Heart left ventricle (tissue), 16 donors: ENCODE results near the gene CCDC178. TPM values are rescaled to one million over a fixed set of nuclear protein-coding genes. Genes with fewer than 3 reads are reported as not detected.
A peak's percentile ranks its signal among the peaks of the same experiment; 100 is the strongest.

ENCODE experiments used
- ATAC-seq, 4 donors: fragments of 200-7000 bp; cut with Tn5 transposase; one replicate each; pipeline ENCODE4 v1.9.1; 2020 to 2022; ENCODE audit warnings: moderate library complexity in 4 of 4, mild to moderate bottlenecking in 3 of 4, moderate number of reproducible peaks in 1 of 4
- DNase-seq, 5 donors: peaks; one replicate each; pipeline ENCODE4 v3.0.0-alpha.2; 2020
- H3K27ac ChIP-seq, 12 donors: fragments of 200-600 bp; sonication (generic) in 4 of 12; one replicate each; pipeline versions ENCODE4 v1.5.0 to v1.8.0; 2016 to 2022; ENCODE audit warnings: mild to moderate bottlenecking in 2 of 12
- H3K27me3 ChIP-seq, 9 donors: fragments of 200-600 bp; sonication (generic) in 2 of 9; one replicate each; pipeline versions ENCODE4 v1.5.1 to v1.8.0; 2016 to 2022; ENCODE audit warnings: mild to moderate bottlenecking in 3 of 9
- H3K36me3 ChIP-seq, 9 donors: fragments of 200-600 bp; sonication (generic) in 2 of 9; one replicate each; pipeline versions ENCODE4 v1.5.0 to v1.8.0; 2018 to 2022; ENCODE audit warnings: mild to moderate bottlenecking in 2 of 9
- H3K4me1 ChIP-seq, 12 donors: fragments of 200-600 bp; sonication (generic) in 4 of 12; one replicate each; pipeline versions ENCODE4 v1.5.0 to v1.8.0; 2016 to 2022; ENCODE audit warnings: mild to moderate bottlenecking in 3 of 12
- H3K4me3 ChIP-seq, 12 donors: fragments of 200-600 bp; sonication (generic) in 4 of 12; one replicate each; pipeline versions ENCODE4 v1.5.0 to v1.8.0; 2017 to 2022; ENCODE audit warnings: mild to moderate bottlenecking in 9 of 12, moderate library complexity in 4 of 12
- H3K9me3 ChIP-seq, 12 donors: fragments of 200-600 bp; sonication (generic) in 4 of 12; one replicate each; pipeline versions ENCODE4 v1.5.0 to v1.8.0; 2016 to 2022; ENCODE audit warnings: mild to moderate bottlenecking in 1 of 12
- POLR2A ChIP-seq, 2 donors: fragments of 450-650 bp; IDR thresholded peaks; one replicate each; pipeline ENCODE4 v1.6.1; 2017; ENCODE audit warnings: antibody characterized with exemption in 2 of 2, mild to moderate bottlenecking in 2 of 2, moderate library complexity in 2 of 2
- WGBS, 4 donors: extraction: QIAGEN DNeasy Blood & Tissue Kit in 2 of 4; methylation state at CpG; one replicate each; pipeline versions ENCODE4 v1.1.5 to v1.1.7; 2013 to 2018; 5-methylcytosine and 5-hydroxymethylcytosine counted together
- intact Hi-C, 10 donors: fragments of 100-400 bp; cut with DNase I; formaldehyde crosslinking; loops; one replicate each; pipeline versions ENCODE4 v1.11.1 to v1.14.2; 2022
- polyA plus RNA-seq, 2 donors: library from polyadenylated mRNA; stranded (reverse); fragments of 200-250 nt; gene quantifications; one replicate each; pipeline ENCODE4 v1.2.3, GENCODE V29; 2013
- total RNA-seq, 9 donors: library from RNA; depleted of rRNA in 2 of 9; stranded (reverse); fragments of >200 nt in 2 of 9; fragmentation: NEBNext Ultra II Directional in 3 of 9; extraction: Animal tissue kit (Norgen Biotek cat#: 25700) in 3 of 9; gene quantifications; one replicate each; pipeline versions ENCODE4 v1.1.0 to v1.2.4, GENCODE V29; 2016 to 2023
- TF ChIP-seq, protein P1 (sequence below), 12 donors: fragments of 200-600 bp; sonication (generic) in 4 of 12; IDR thresholded peaks; one replicate each; pipeline versions ENCODE4 v1.5.0 to v1.8.0; 2018 to 2022; ENCODE audit warnings: antibody characterized with exemption in 12 of 12, mild to moderate bottlenecking in 5 of 12
- donor health status: ischemic (EF 13 %, LVEDD 7.1; RV severe dilation, severe dysfunction).
- donor health status: healthy with polysubstance abuse.
- donor health status: DM: no; HTN: yes; CAD: no.
- donor health status: DM: no; HTN: no; CAD: no.
- donor health status: ischemic (EF 25% LVEDD 6.9; RV normal size, moderate dysfunction).
- donor health status: ischemic (EF 25% LVEDD 5.7; RV mildly dilated, moderate dysfunction).
- donor health status: healthy.
- donor health status: DM: yes; HTN: yes; CAD: no.
- donor health status: ischemic (EF 35%, LVEDD 5.7; RV mildly dilated, moderate dysfunction).
- donor health status: nonischemic (EF 11% LVEDD 7.7; RV severe dilation, severe dysfunction).
- donor health status: DM: yes; HTN: yes; CAD: no.
- donor health status: PGD.
- donor health status: ischemic (EF 29% LVEDD 5.4; RV normal size, mild dysfunction).
- donor health status: nonischemic (EF 23%, LVEDD 6.1; RV moderate dilation, normal function).

Gene CCDC178
- total and polyA plus RNA-seq, 11 donors, result 0.23 to 1.00 (median 0.41) TPM; not detected in 3

DNA sequence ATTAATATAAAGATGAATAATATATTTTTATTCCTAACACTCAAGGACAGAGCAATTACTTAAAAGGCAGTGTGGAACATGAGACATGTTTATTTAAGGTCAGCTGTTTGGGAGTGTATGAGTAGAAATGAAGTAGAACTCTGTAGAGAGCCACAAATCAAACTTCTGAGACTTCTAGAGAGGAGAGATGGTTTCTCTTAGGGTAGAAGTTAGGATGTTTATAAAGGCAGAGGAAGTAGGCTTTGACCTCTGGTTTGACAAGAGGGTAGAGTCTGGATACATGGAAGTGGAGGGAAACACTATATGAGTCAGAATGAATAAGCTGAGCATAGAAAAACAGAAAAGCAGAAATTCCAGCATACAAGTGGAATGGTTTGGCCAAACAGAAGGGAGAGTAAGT lies 405.6 kb downstream of the CCDC178 start:
- Histone ChIP-seq H3K9me3 (peaks cover 0 to 12% (median 2%) of the 10 kb centered on the region in 12 donors), H3K36me3 (no peaks in the 10 kb centered on the region), H3K4me1 (no peaks in the 10 kb centered on the region), H3K27me3 (no peaks in the 10 kb centered on the region), H3K4me3 (no peak overlapping the region), H3K27ac (no peak overlapping the region)
- no peak for DNase-seq
- no peak for TF ChIP-seq POLR2A (IDR thresholded peaks at IDR 0.05)
- TF ChIP-seq, protein P1, sequence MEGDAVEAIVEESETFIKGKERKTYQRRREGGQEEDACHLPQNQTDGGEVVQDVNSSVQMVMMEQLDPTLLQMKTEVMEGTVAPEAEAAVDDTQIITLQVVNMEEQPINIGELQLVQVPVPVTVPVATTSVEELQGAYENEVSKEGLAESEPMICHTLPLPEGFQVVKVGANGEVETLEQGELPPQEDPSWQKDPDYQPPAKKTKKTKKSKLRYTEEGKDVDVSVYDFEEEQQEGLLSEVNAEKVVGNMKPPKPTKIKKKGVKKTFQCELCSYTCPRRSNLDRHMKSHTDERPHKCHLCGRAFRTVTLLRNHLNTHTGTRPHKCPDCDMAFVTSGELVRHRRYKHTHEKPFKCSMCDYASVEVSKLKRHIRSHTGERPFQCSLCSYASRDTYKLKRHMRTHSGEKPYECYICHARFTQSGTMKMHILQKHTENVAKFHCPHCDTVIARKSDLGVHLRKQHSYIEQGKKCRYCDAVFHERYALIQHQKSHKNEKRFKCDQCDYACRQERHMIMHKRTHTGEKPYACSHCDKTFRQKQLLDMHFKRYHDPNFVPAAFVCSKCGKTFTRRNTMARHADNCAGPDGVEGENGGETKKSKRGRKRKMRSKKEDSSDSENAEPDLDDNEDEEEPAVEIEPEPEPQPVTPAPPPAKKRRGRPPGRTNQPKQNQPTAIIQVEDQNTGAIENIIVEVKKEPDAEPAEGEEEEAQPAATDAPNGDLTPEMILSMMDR (IDR thresholded peaks at IDR 0.05), result no peak
- intact Hi-C loops, result no loop called here
- ATAC-seq, result no peak

GRCh38 chr18:33034212-33034611 lies 406.3 kb downstream of the CCDC178 start:
- Histone ChIP-seq H3K9me3 (peaks cover 0 to 5% (median 0%) of the 10 kb centered on the region in 12 donors), H3K27me3 (no peaks in the 10 kb centered on the region), H3K4me1 (no peaks in the 10 kb centered on the region), H3K36me3 (no peaks in the 10 kb centered on the region), H3K27ac (no peak overlapping the region), H3K4me3 (no peak overlapping the region)
- no peak for TF ChIP-seq POLR2A (IDR thresholded peaks at IDR 0.05)
- TF ChIP-seq, protein P1 (IDR thresholded peaks at IDR 0.05), result no peak
- intact Hi-C loops, result no loop called here
- ATAC-seq, result no peak
- DNase-seq, result no peak

DNA sequence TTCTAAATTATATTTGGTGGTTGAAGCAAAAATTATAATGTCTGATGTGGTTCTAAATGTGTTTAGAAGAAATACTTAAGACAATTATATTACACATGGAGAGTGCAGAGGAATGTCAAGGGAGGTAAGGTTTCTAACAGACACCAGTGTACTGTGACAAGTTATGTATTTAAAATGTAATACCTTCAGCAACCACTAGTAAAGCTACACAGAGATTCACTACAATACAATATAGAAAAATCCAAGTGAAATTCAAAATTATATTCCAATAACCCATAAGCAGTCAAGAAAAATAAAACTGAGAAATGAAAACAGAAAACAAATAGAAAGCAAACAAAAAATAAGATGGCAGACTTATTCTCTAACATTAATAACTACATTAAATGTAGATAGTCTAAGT lies 418.2 kb downstream of the CCDC178 start:
- H3K27me3 ChIP-seq, result no peaks in the 10 kb centered on the region
- DNase-seq (no peak), ATAC-seq (no peak)
- no peaks in the 10 kb centered on the region for H3K9me3 ChIP-seq
- intact Hi-C loops, result no loop called here
- H3K4me3 ChIP-seq, result no peak overlapping the region
- no peak overlapping the region for H3K27ac ChIP-seq
- no peaks in the 10 kb centered on the region for H3K4me1 ChIP-seq
- TF ChIP-seq, protein P1 (IDR thresholded peaks at IDR 0.05), result peak in 3 of 12 donors; percentile 29 to 56 (median 37)
- no peak for TF ChIP-seq POLR2A (IDR thresholded peaks at IDR 0.05)
- H3K36me3 ChIP-seq, result no peaks in the 10 kb centered on the region

DNA sequence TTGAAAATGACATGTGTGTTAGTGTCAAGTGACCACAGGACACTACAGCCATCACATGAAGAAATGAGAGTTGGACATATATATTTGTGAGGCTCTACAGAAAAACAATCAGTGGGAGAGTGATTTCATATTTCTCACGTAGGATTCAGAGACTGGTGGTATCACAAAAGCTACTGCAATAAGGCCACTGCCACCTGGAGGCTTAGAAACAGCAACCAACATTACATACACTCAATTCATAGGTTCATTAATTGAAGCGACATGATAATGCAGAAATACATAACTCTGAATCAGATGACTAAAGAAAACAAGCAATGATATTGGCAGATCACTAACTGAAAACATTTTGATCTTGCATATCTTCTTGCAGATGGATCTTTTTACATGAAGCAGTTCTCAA lies 419.6 kb downstream of the CCDC178 start:
- Histone ChIP-seq H3K9me3 (peaks cover 0 to 6% (median 0%) of the 10 kb centered on the region in 12 donors), H3K27ac (no peak overlapping the region), H3K4me1 (no peaks in the 10 kb centered on the region), H3K36me3 (no peaks in the 10 kb centered on the region), H3K4me3 (no peak overlapping the region), H3K27me3 (no peaks in the 10 kb centered on the region)
- WGBS, 4 donors, result 70 to 73% (median 72%) methylated on average over 2 of the region's 2 CpGs
- DNase-seq, result no peak
- intact Hi-C loops, result no loop called here
- ATAC-seq, result no peak
- TF ChIP-seq, protein P1 (IDR thresholded peaks at IDR 0.05), result no peak
- no peak for TF ChIP-seq POLR2A (IDR thresholded peaks at IDR 0.05)
